ENCODE results near the gene NAA80.

DNA sequence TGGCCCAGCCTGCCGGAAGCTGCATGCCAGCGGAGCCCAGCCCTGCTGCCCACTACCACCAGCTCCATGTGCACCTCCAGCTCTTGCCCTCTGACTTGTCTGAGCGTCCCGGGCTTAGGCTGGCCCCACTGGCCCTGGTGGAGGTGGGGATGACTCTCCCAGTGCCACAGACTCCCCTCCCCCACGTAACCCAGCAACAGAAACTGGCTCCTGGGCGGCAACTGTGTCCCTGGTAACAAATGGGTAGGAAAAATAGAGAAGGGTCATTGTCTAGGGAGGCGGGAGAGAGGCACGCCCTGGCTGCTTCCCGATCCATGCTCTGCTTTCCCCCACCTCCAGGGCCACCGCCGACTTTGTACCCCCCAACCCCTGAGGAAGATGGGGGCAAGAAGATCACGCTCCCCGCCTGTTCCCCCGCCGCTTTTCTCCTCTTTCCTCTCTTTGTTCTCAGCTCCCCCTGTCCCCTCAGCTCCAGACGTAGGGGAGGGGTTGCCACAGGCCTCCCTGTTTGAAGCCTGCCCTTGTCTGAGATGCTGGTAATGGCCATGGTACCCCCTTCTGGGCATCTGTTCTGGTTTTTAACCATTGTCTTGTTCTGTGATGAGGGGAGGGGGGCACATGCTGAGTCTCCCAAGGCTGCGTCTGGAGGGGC, 41.0 kb downstream of the NAA80 start:
- TF ChIP-seq EGR1 (IDR thresholded peaks at IDR 0.05), result no peak
- no peak for TF ChIP-seq EP300 (IDR thresholded peaks at IDR 0.05; ENCODE audit: borderline replicate concordance)
- no peak for TF ChIP-seq NFIC (IDR thresholded peaks at IDR 0.05)
- TF ChIP-seq, protein P1, sequence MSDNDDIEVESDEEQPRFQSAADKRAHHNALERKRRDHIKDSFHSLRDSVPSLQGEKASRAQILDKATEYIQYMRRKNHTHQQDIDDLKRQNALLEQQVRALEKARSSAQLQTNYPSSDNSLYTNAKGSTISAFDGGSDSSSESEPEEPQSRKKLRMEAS (IDR thresholded peaks at IDR 0.05), result no peak
- TF ChIP-seq TAF1 (IDR thresholded peaks at IDR 0.05; ENCODE audit: low read depth), result no peak
- no peak for TF ChIP-seq FOXM1 (IDR thresholded peaks at IDR 0.05; ENCODE audit: borderline replicate concordance, low read depth)
- TF ChIP-seq CEBPB (IDR thresholded peaks at IDR 0.05), result no peak
- no peak for TF ChIP-seq TEAD4 (IDR thresholded peaks at IDR 0.05)
- no peak for TF ChIP-seq YY1 (IDR thresholded peaks at IDR 0.05; ENCODE audit: low read depth)
- no peak for TF ChIP-seq RAD21 (IDR thresholded peaks at IDR 0.05; ENCODE audit: low read depth)
- TF ChIP-seq TCF12 (IDR thresholded peaks at IDR 0.05; ENCODE audit: low read depth), result no peak
